ENCODE results near the gene DUX4. TPM values are rescaled to one million over a fixed set of nuclear protein-coding genes. Genes with fewer than 3 reads are reported as not detected.
"Not testable (repeated sequence)": the region's sequence is repeated elsewhere in the genome, so short reads cannot be mapped to it uniquely, and the experiment has no call there.

Gene DUX4
- total and polyA plus RNA-seq, 2 donors from 2014 or later, result not detected

GRCh38 chr4:190181481-190182100 is 8.0 kb downstream of the DUX4 start:
- H3K4me1 ChIP-seq (ENCODE audit: control insufficient read depth in 2 of 3, insufficient read depth in 2 of 3, low read depth in 1 of 3, low read length in 3 of 3); FAIRE-seq; H3K4me3 ChIP-seq (ENCODE audit: low read length in 3 of 3); H3K36me3 ChIP-seq (ENCODE audit: control insufficient read depth in 2 of 3, insufficient read depth in 3 of 3, low read length in 3 of 3); H3K27me3 ChIP-seq (ENCODE audit: control insufficient read depth, insufficient read depth, low read length); H3K9ac ChIP-seq (ENCODE audit: low read length in 3 of 3); H3K27ac ChIP-seq (ENCODE audit: low read depth in 2 of 2, low read length in 2 of 2); intact Hi-C loops (cut with DNase I); H3K9me3 ChIP-seq (ENCODE audit: control insufficient read depth in 2 of 3, insufficient read depth in 1 of 3, low read length in 3 of 3): not testable (repeated sequence)
- peak in 1 of 5 donors; percentile 24 for DNase-seq

- H3K9ac ChIP-seq (ENCODE audit: low read length in 3 of 3); FAIRE-seq; intact Hi-C loops (cut with DNase I); H3K27me3 ChIP-seq (ENCODE audit: control insufficient read depth, insufficient read depth, low read length); H3K4me3 ChIP-seq (ENCODE audit: low read length in 3 of 3); H3K9me3 ChIP-seq (ENCODE audit: control insufficient read depth in 2 of 3, insufficient read depth in 1 of 3, low read length in 3 of 3); H3K27ac ChIP-seq (ENCODE audit: low read depth in 2 of 2, low read length in 2 of 2); H3K36me3 ChIP-seq (ENCODE audit: control insufficient read depth in 2 of 3, insufficient read depth in 3 of 3, low read length in 3 of 3); H3K4me1 ChIP-seq (ENCODE audit: control insufficient read depth in 2 of 3, insufficient read depth in 2 of 3, low read depth in 1 of 3, low read length in 3 of 3): not testable (repeated sequence)
- peak in 1 of 5 donors; percentile 59 for DNase-seq
Measured at GRCh38 chr4:190203510-190203909, 29.9 kb downstream of the DUX4 start.

Other genes starting within 250 kb of the DUX4 start
- 43.2 TPM for gene FRG1, start 232.9 kb upstream of the DUX4 start, total RNA-seq
- gene FRG1, start 232.9 kb upstream of the DUX4 start, polyA plus RNA-seq (ENCODE audit: insufficient read depth, low read depth, low replicate concordance), result 60.6 TPM
- gene FRG2, start 146.5 kb upstream of the DUX4 start, total RNA-seq, result not detected
- not detected for gene FRG2, start 146.5 kb upstream of the DUX4 start, polyA plus RNA-seq (ENCODE audit: insufficient read depth, low read depth, low replicate concordance)
- gene DBET, start 109.3 kb upstream of the DUX4 start, total RNA-seq, result not detected
- gene DBET, start 109.3 kb upstream of the DUX4 start, polyA plus RNA-seq (ENCODE audit: insufficient read depth, low read depth, low replicate concordance), result not detected

All from kidney (tissue), 11 donors.